Testis (tissue), 3 donors: ENCODE data around the gene ZNF41. TPM values are rescaled to one million over a fixed set of nuclear protein-coding genes. Genes with fewer than 3 reads are reported as not detected.

Experiments used
- DNase-seq: peaks from one replicate; pipeline ENCODE4 v3.0.0-alpha.2; 2019
- H3K27ac ChIP-seq, 2 donors: fragments of 200-600 bp; sonication (generic); one replicate each; pipeline ENCODE4 v1.5.1; 2019
- H3K27me3 ChIP-seq: fragments of 200-600 bp; sonication (generic); one replicate; pipeline ENCODE4 v1.5.1; 2019
- H3K36me3 ChIP-seq: fragments of 200-600 bp; sonication (generic); one replicate; pipeline ENCODE4 v1.5.1; 2017; ENCODE audit warnings: low read depth; ENCODE audit errors: missing control alignments
- H3K4me1 ChIP-seq: fragments of 200-600 bp; sonication (generic); one replicate; pipeline ENCODE4 v1.5.1; 2019
- H3K4me3 ChIP-seq, 2 donors: fragments of 200-600 bp; sonication (generic); one replicate each; pipeline ENCODE4 v1.5.1; 2017 to 2019
- H3K9me3 ChIP-seq: fragments of 200-600 bp; sonication (generic); one replicate; pipeline ENCODE4 v1.5.1; 2017
- CTCF ChIP-seq, 3 experiments: fragments of 450-650 bp in 2 of 3; fragments of 200-600 bp in 1 of 3; sonication (generic) in 1 of 3; IDR thresholded peaks; one replicate each; pipeline ENCODE4 v1.5.1; 2016 to 2019; ENCODE audit warnings: antibody characterized with exemption in 3 of 3, mild to moderate bottlenecking in 2 of 3, moderate library complexity in 1 of 3
- POLR2A ChIP-seq: fragments of 450-650 bp; IDR thresholded peaks from one replicate; pipeline ENCODE4 v1.6.1; 2017; ENCODE audit warnings: antibody characterized with exemption, mild to moderate bottlenecking, moderate library complexity
- WGBS, 2 donors: methylation state at CpG; one replicate each; pipeline ENCODE4 v1.1.5; 2018; 5-methylcytosine and 5-hydroxymethylcytosine counted together
- intact Hi-C: fragments of 100-400 bp; cut with DNase I; formaldehyde crosslinking; loops from one replicate; pipeline ENCODE4 v1.15.1; 2023; ENCODE audit warnings: low total_unique reads
- polyA plus RNA-seq: library from polyadenylated mRNA; stranded (reverse); fragments of 350-450 nt; fragmentation: Illumina TruSeq; extraction: RNeasy Lipid Tissue Mini Kit (QIAGEN cat#74804); gene quantifications from one replicate; pipeline ENCODE4 v1.2.3, GENCODE V29; 2014; ENCODE audit warnings: low read depth, low replicate concordance; ENCODE audit not compliant: insufficient read depth
- total RNA-seq, 2 donors: library from RNA; depleted of rRNA; stranded (reverse); fragments of >200 nt; gene quantifications; one replicate each; pipeline ENCODE4 v1.2.3, GENCODE V29; 2016

Gene ZNF41
- total and polyA plus RNA-seq, 3 donors from 2014 or later, result 5.2 to 8.3 (median 8.1) TPM

DNA sequence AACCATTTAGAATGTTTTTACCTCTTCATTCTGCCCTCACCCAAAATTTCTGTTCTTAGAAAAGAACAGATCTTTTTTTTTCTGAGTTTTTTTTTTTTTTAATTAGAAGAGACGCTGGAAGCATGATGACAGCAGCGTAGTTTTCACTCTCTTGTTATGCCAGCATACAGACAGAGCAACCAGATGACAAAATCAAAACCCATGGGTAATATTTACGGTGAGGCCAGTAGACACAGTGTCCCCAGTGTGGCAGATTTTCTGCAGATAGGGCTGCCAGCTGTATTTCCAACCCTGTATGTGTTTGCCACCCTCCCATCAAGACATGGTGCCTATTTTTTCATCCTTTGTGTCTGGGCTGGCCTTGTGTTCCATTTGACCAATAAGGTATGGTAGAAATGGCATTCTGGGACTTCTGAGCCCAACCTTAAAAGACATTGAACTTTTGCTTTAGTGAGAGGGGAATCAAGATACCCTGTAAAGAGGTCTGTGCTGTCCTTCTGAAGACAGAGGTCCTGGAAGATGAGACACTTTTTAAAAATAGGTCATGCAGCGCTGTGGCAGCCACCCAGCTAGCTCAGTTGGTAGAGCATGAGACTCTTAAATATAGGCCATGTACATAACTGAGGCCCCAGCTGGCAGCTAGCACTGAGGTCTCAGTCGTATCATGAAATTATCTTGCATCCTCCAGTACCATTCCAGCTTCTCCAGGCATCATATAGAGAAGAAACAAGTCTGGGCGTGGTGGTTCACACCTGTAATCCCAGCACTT is 6.7 kb upstream of the ZNF41 start:
- Histone ChIP-seq H3K27ac (no peak overlapping the region), H3K9me3 (no peaks in the 10 kb centered on the region), H3K4me3 (no peak overlapping the region), H3K27me3 (no peaks in the 10 kb centered on the region), H3K4me1 (no peaks in the 10 kb centered on the region), H3K36me3 (no peaks in the 10 kb centered on the region)
- no peak for TF ChIP-seq POLR2A
- no peak for TF ChIP-seq CTCF (IDR thresholded peaks at IDR 0.05)
- no peak for DNase-seq
- 85 to 87% methylated on average over 6 of the region's 6 CpGs for WGBS, 2 donors
- intact Hi-C loops, result no loop called here

- Histone ChIP-seq H3K9me3 (no peaks in the 10 kb centered on the region), H3K27me3 (no peaks in the 10 kb centered on the region), H3K4me3 (no peak overlapping the region), H3K4me1 (no peaks in the 10 kb centered on the region), H3K27ac (no peak overlapping the region), H3K36me3 (no peaks in the 10 kb centered on the region)
- TF ChIP-seq CTCF (IDR thresholded peaks at IDR 0.05), result no peak
- no peak for TF ChIP-seq POLR2A
- DNase-seq, result no peak
- intact Hi-C loops, result no loop called here
- whole genome bisulfite sequencing, 2 donors, result 51 to 59% methylated on average over 2 of the region's 2 CpGs
These were observed 1.9 kb upstream of the ZNF41 start for GRCh38 chrX:47484885-47485284.

DNA sequence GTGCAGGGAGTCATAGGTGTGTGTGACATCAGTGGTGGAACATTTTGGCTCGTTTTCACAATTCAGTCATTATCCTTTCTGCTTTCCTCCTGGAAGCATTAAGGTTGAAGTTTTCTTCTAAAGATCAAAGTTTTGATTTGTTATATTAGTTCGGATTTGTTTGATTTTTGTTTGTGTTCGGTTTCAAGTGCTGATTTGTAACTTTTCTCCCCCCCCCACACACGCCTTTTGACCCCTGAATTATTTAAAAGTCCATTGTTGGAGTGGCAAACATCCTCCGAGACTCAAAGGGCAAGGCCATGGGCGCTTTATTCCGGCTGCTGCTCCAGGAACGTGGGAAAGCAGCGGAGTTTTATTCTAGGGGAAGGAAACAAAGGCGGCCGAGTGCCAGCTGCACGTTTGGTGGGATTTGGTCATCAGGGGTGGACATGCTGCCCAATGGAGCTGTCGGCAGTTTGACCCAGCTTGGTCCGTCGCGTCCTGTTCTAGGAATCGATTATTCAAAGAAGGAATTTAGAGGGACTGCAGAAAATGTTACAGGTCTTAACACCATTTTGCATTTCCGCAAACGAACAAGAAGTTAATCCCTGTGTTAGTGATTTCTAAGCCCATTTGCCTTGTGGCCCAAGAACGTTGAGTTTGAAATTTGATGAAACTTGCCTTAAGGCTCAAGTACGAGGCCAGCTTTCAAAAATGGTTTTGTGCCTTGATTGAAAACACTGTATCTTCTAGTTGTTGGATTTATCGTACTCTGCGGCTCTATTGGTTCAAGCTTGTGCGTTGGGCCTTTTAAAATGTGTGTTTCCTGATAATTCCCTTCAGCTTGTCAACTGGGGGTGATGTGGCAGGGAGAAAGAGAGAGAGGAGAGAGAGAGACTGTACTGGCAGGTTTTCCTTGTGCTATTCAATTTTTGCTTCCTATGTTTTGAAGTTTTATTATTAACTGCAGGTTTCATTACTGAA is 565 bp upstream of the ZNF41 start:
- 0 to 1% methylated on average over 14 to 24 of the region's 24 CpGs for WGBS, 2 donors
- peak overlapping the region; percentile 69 to 79 for H3K4me3 ChIP-seq
- H3K9me3 ChIP-seq, result no peaks in the 10 kb centered on the region
- TF ChIP-seq POLR2A (no peak), CTCF (IDR thresholded peaks at IDR 0.05) (no peak)
- DNase-seq, result peak; percentile 16
- peak overlapping the region; percentile 89 to 95 for H3K27ac ChIP-seq
- no peaks in the 10 kb centered on the region for H3K36me3 ChIP-seq
- H3K27me3 ChIP-seq, result no peaks in the 10 kb centered on the region
- no peaks in the 10 kb centered on the region for H3K4me1 ChIP-seq
- intact Hi-C loops, result no loop called here

DNA sequence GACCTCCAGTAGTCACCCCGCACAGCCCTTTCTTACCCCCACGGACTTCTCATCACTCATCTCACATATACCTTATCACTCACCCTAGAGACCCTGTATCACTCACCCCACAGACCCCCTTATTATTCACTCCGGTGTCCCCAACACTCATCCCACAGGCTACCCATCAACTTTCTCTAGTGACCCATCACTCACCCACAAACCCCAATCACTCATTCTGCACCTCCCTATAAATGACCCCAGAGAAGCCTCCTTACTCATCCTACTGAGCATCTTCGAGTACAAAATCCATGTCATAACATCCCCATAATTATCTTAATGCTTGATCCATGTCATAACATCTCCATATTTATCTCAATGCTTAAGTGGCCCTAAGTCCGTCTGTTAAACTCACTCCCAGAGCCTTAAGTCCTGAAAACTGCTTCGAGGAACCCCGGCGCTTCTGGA is 934 bp downstream of the ZNF41 start:
- Histone ChIP-seq H3K9me3 (no peaks in the 10 kb centered on the region), H3K27me3 (no peaks in the 10 kb centered on the region), H3K36me3 (no peaks in the 10 kb centered on the region), H3K4me1 (no peaks in the 10 kb centered on the region), H3K4me3 (peak overlapping the region; percentile 69 to 79), H3K27ac (peak overlapping the region in 1 of 2 donors; percentile 89)
- intact Hi-C loops, result no loop called here
- TF ChIP-seq POLR2A, result no peak
- TF ChIP-seq CTCF (IDR thresholded peaks at IDR 0.05), result no peak
- no peak for DNase-seq
- WGBS, 2 donors, result 6 to 12% methylated on average over 8 of the region's 8 CpGs
